ENCODE data around the gene CLCF1.
A peak's percentile ranks its signal among the peaks of the same experiment; 100 is the strongest.

CLCF1 gene

DNA sequence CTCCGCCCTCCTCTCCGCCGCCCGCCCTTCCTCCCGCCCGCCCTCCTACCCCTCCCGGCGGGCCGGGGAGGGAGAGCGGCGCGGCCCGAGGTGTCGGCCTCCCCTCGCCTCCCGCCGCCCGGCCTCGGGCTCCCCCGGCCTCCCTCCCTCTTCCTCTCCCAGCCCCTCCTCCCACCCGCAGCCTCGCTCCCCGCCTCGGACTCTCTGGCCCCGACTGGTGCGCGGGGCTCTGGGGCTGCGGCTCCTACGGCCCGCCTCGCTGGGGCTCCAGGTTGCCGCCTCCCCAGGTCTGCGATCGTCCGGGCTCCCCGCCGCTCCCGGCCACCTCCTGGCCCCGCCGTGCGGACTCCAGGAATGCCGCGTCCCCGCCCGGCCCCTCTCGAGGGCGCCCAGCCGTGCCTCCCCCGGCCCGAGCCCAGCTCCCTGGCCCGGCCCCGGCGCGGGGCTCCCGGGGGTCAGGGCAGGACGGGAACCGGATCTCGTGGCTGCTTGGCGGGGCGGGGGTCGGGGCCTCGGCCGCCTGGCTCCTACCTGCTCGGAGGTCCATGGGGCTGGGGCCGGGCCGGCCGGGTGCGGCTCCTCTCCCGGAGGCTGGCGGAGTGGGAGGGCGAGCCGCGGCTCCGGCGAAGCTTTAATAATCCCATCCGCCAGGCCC, at the start of gene CLCF1:
Gene CLCF1, minus strand, starts transcription at position 606 of the 655 bp plus-strand sequence. Its CDS starts 59 bp downstream, at position 547.
- H3K4me3 ChIP-seq (ENCODE audit: low read depth, low read length) = peak within 1 kb of the TSS; percentile 67
- no peak for DNase-seq (ENCODE audit: low read depth)

- H3K4me3 ChIP-seq (ENCODE audit: low read depth, low read length) = no peak overlapping the region
- no peak for DNase-seq (ENCODE audit: low read depth)
These were observed 49.5 kb upstream of the CLCF1 start for GRCh38 chr11:67422891-67423290.

DNA sequence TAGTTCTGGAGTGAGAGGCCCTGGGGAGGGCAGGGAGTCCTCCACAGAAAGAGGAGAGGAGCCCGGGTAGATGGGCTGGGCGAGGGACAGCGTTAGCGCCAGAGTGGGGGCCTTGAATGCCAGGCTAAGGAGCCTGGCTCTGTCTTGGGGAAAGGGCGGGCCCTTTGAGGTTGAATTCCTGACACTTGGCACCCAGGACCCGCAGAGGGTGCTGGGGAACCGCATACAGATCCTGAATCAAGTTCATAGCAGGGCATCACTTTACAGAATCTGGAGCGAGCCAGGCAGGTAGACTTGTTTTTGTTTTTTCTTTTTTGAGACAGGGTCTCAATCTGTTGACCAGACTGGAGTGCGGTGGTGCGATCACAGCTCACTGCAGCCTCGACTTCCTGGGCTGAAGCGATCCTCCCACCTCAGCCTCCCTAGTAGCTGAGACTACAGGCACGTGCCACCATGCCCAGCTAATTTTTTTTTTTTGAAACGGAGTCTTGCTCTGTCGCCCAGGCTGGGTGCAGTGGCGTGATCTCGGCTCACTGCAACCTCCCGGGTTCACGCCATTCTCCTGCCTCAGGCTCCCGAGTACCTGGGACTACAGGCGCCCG, 48.1 kb upstream of the CLCF1 start:
- H3K4me3 ChIP-seq (ENCODE audit: low read depth, low read length) = peak overlapping the region; percentile 42
- DNase-seq (ENCODE audit: low read depth) = no peak

- DNase-seq (ENCODE audit: low read depth) = peak; percentile 56
- H3K4me3 ChIP-seq (ENCODE audit: low read depth, low read length) = peak overlapping the region; percentile 42
These were observed 47.4 kb upstream of the CLCF1 start for GRCh38 chr11:67420646-67421429.

DNA sequence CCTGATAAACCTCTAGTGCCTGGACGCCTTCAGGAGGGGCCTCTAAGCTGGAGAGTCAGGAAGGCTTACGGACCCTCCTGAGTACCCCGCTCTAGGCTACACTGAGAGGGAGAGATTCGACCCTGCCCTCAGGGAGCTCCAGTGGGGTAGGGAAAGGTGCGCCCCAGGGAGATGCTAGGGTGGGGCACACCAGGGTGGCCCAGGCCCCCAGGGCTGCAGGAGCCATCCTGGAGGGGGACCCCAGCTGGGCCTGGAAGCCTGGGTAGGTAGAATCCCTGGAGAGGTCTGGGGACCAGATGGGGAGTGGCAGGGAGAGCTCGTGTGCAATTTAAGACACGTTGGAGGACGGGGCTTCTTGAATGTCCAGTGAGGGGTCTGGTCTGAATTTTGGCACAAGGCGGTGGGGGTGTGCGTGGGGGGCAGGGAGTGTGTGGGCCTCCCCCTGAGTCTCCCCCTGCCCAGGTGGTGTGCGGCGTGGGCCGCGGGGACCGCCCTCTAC, 46.8 kb upstream of the CLCF1 start:
- H3K4me3 ChIP-seq (ENCODE audit: low read depth, low read length) = peak overlapping the region; percentile 42
- no peak for DNase-seq (ENCODE audit: low read depth)

- no peak for DNase-seq (ENCODE audit: low read depth)
- no peak overlapping the region for H3K4me3 ChIP-seq (ENCODE audit: low read depth, low read length)
These were observed 46.1 kb upstream of the CLCF1 start for GRCh38 chr11:67419325-67420049.

GRCh38 chr11:67418476-67419281, 45.3 kb upstream of the CLCF1 start:
- H3K4me3 ChIP-seq (ENCODE audit: low read depth, low read length) = no peak overlapping the region
- DNase-seq (ENCODE audit: low read depth) = no peak

DNA sequence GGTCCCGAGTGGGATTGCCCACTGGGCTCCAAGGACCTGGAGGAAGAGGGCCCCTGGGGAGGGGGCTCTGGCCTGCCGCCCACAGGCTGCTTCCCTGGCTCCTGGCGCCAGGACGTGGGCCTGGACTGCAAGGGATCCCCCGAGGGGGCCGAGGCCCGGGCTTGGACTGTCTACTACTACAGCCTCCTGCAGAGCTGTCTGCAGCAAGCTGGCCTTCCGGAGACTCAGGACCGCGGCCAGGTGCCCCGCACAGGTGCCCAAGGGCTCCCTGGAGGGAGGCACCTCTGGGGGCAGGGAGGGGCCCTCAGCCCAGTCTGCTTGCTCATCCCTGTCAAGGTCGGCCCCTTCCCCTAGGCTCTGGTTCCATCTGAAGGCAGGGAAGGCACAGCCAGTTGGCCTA, 44.0 kb upstream of the CLCF1 start:
- H3K4me3 ChIP-seq (ENCODE audit: low read depth, low read length) = no peak overlapping the region

DNA sequence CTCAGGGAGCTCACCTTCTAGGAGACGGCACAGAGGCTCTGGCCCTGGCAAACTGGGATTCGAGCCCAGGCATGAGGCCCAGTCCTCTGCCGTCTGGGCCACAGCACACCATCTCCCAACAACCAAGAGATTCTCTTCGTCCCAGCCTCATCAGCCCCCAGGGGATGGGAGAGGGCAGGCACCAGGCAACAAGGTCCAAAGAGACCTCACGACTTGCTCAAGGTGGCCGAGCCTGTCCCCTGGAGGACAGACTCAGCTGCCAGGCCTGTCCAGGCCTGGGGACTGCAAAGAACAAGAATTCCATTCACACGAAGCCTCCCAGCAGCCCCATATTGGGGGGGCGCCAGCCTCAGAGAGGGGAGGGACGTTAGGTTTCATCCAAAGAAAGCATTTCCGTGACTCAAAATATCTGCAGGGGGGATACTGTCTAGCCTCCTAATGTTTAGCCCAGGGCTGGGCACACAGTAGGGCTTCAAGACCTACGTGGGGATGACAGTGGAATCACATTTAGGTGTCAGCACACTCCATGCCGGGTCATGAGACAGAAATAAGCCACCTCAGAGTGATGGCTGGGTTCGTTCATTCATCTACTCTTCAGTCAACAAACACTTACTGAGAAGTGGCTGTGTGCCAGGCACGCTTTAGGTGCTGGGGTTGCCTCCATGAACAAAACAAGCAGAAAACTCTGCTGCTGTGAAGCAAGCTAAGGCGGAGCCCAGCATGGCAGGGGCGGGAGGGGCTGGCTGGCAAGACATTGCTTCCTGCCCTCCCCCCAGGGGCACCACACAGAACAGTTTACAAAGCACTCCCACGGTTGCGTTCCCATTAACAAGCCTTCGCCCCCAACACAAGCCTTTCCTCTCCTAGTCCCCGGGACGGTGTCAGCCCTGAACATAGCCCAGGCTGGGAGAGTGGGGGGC, 43.3 kb upstream of the CLCF1 start:
- H3K4me3 ChIP-seq (ENCODE audit: low read depth, low read length) = no peak overlapping the region
- DNase-seq (ENCODE audit: low read depth) = no peak

More for the DNA sequence above, 44.0 kb upstream of the CLCF1 start:
- DNase-seq (ENCODE audit: low read depth) = no peak

DNA sequence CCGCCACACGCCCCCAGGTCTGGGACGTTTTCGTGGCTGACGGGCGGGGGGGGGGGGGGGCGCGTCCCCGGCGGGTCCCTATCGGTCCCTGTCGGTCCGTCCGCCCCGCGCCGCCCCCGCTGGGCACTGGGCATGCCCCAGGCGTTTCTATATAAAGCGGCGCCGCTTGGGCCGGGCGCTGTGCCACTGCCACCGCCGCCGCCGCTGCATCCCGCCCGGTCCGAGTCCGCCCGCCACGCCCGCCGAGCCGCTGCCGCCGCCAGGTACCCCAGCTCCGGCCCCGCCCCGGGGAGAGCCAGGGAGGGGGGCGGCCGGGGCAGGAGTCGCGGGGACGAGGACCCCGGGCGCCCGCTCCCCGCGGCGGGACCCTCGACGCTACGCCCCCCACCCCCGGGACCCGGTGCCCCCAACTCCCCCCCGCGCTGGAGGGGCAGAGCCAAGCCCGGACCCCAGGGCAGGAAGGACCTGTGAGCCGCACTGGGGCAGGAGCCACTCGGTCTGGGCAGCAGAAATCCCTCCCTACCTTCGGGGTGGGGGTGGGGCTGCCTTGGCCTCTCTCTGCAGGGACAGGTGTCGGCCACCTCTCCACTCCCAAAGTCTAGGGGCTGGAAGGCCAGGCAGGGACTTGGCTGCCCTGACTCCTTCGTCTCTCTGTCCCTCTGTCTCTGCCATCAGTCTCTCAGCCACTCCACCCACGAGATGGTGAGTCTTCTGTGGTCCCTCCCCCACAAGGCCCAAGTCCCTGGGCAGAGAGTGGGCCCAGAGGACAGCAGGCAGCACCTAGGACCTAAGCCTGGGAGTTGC, 42.3 kb upstream of the CLCF1 start, which contains the start of gene CARNS1:
Gene CARNS1, plus strand, starts transcription at position 178 of the 804 bp plus-strand sequence. Its CDS starts 522 bp downstream, at position 700.
- DNase-seq (ENCODE audit: low read depth) = no peak
- peak within 1 kb of the TSS; percentile 34 for H3K4me3 ChIP-seq (ENCODE audit: low read depth, low read length)

DNA sequence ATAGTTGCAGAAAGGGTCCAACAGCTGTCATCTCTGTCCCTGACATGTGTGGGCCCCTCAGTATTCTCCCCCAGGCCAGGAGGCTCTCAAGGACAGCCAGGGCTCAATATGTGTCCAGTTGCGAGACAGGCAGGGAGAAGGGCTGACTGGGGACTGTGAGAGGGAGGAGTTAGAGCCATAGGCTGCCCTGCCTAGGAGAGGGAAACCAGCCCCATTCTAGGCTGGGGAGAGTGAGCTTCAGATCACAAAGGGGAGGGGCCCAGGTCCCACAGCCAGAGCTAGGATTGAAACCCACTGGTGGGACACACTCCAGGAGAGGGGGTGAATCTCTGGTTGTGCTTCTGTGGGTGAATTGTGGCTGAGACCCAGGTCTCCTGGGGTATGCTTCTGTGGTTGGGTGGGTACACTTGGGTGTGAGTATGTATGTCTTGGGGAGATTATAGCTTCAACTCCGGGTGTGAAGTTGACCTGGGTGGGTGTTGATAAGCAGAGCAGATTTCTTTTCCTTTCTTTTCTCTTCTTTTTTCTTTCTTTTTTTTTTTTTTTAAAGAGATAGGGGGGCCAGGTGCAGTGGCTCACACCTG, 40.0 kb upstream of the CLCF1 start:
- DNase-seq (ENCODE audit: low read depth) = no peak
- H3K4me3 ChIP-seq (ENCODE audit: low read depth, low read length) = no peak overlapping the region

DNA sequence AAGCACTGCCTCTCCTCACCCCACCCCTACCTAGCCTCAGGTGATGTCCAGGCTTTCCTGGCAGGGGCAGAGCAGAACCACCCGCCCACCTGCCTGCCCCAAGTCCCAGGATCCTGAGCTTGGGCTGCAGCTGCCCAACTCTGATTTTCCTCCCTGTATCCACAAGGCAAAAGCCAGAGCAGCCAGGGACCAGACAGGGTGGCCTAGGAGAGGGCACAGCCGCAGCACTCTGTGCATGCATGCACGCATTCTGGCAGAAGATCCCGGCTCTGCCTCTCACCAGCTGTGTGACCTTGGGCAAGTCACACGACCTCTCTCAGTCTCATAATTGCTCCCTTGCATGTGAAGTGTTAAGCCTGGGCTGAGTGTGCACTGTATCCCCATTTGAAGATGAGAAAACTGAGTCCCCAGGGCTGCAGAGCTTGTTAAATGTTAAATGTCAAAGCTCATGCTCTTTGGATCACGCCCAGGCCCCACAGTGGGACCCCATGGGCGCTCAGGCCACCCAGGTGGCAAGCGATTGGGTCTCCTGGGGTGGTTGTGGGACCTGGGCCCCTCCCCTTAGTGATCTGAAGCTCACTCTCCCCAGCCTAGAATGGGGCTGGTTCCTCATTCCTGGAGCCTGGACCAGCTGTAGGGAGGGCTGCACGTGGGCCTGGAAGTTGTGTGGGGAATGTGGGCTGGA, 39.2 kb upstream of the CLCF1 start:
- DNase-seq (ENCODE audit: low read depth) = no peak
- no peak overlapping the region for H3K4me3 ChIP-seq (ENCODE audit: low read depth, low read length)

DNA sequence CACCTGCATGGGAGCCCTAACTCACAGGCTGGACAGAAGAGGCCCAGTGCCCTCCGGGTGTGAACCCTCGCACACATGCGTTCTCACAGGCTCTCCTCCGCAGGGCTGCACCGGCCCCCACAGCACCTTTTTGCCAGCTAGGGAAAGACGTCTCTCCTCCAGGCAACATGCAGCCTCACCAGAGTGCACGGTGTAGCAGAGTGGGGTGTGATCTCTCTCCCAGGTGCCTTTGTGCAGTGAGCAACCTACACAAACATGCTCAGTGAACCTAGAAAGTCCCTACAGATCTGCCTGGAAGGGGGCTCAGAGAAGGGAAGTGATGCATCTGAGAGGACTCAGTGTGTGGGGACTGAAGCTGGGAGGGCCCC, 38.4 kb upstream of the CLCF1 start:
- no peak for DNase-seq (ENCODE audit: low read depth)

DNA sequence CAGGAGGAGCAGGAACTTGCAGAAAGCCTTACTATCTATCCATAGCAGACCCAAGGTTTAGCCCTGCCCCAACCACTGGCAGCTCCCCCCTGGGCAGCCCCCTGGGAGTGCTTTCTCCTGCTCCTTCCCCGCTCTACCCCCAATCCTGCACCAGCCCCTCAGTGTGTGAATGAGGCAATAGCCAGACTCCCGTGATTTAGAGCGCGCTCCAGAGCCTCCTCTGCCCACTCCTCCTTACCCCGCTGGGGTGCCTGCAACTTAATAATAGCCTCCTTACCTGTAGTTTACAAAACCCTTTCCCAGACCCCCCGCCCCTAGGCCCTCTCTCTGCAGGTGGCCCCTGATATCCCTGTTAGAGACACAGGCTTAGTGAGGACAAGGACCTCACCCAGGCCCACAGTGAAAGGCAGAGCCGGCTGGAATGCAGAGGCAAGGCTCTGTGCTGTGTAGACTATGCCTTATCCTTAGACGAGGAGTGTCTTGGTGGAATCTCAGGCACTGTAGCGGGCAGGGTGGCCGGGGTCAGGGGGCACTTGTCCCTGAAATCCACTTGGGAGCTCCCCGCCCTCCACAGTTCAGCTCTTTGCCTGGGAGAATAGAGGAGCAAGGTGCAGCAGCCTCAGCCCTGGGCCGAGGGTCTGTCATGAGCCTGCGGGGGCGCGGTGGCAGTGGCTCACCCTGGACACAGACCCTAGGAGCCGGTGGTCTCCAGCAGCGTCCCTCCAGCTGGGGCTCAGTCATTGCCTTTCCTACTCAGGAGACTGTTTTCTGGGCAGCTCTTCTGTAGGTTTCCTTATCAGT, 37.8 kb upstream of the CLCF1 start:
- DNase-seq (ENCODE audit: low read depth) = no peak
- H3K4me3 ChIP-seq (ENCODE audit: low read depth, low read length) = no peak overlapping the region

More for the DNA sequence above, 38.4 kb upstream of the CLCF1 start:
- H3K4me3 ChIP-seq (ENCODE audit: low read depth, low read length) = no peak overlapping the region

GRCh38 chr11:67410369-67410831, 37.0 kb upstream of the CLCF1 start:
- no peak for DNase-seq (ENCODE audit: low read depth)
- H3K4me3 ChIP-seq (ENCODE audit: low read depth, low read length) = no peak overlapping the region
